Articular chondrocyte of knee joint (primary cell): ENCODE measurements around the gene CYP2C8. TPM values are rescaled to one million over a fixed set of nuclear protein-coding genes. Genes with fewer than 3 reads are reported as not detected.

Experiments
- small RNA-seq: library from RNA; depleted of rRNA; stranded (forward); fragments of <200 nt; gene quantifications from one replicate; pipeline ENCODE3, GENCODE V24; 2012
- total RNA-seq: library from RNA; depleted of rRNA; stranded (reverse); fragments of >200 nt; gene quantifications from 2 replicates; pipeline ENCODE4 v1.2.3, GENCODE V29; 2012

The CYP2C8 gene
- not detected in 2 replicates for total RNA-seq

DNA sequence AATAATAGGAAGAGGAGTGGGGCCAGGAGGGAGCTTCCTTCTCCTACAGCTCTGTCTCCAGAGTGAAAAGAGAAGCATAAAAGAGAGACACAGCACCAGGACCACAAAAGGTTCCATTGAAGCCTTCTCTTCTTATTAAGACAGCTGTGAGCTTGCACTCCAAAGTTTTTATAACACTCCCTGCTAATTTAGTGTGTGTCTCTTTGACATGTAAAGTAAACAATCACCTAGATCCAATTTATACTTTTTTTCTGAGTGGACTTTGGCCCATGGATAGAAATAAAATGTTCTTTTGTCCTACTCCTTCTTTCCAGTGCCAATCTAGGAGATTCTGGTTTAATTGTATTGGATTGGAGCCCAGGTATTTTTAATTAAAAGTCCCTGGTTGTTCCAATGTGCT is at the start of gene CYP2C8:
CYP2C8 (minus strand) TSS at position 212 of the 400 bp plus-strand sequence; CDS start at position 117, 95 bp downstream.

Small RNAs within 50 kb of the gene (small RNA-seq; reads per million reads assigned to genes)
- gene CYP2C60P = not detected

Other genes with a start within 250 kb of the CYP2C8 start
- 0.22 TPM in 1 of 2 replicates, not detected in the other for gene CYP2C9, start 130.8 kb downstream of the CYP2C8 start, total RNA-seq
- not detected in 2 replicates for gene ACSM6, start 124.7 kb upstream of the CYP2C8 start, total RNA-seq
- 1.2 and 3.4 TPM in 2 replicates for gene PDLIM1, start 221.5 kb upstream of the CYP2C8 start, total RNA-seq